GM12878 (cell line): Measurements from ENCODE around the gene BCAN. TPM values are rescaled to one million over a fixed set of nuclear protein-coding genes. Genes with fewer than 3 reads are reported as not detected.

ENCODE experiments used
- CUX1 ChIP-seq: IDR thresholded peaks from 2 replicates; pipeline ENCODE4 v1.6.1; 2012; ENCODE audit warnings: improper control_type of control experiment, low read depth, low read length; ENCODE audit not compliant: insufficient replicate concordance
- PML ChIP-seq: IDR thresholded peaks from 2 replicates; pipeline ENCODE4 v1.6.1; 2012; ENCODE audit warnings: low read length, inconsistent platforms
- POLR2AphosphoS5 ChIP-seq: IDR thresholded peaks from 2 replicates; pipeline ENCODE4 v1.6.1; 2011; ENCODE audit warnings: mild to moderate bottlenecking, low read length, inconsistent platforms
- RB1 ChIP-seq: fragments of 450-650 bp; formaldehyde crosslinking; IDR thresholded peaks from 2 replicates; pipeline ENCODE4 v1.6.1; 2017; ENCODE audit warnings: mild to moderate bottlenecking, borderline replicate concordance
- STAT3 ChIP-seq: IDR thresholded peaks from 2 replicates; pipeline ENCODE4 v1.6.1; 2011; ENCODE audit warnings: low read depth, low read length, improper control_type of control experiment
- TCF7 ChIP-seq: IDR thresholded peaks from 2 replicates; pipeline ENCODE4 v1.6.1; 2014; ENCODE audit warnings: antibody characterized with exemption, borderline replicate concordance
- polyA plus RNA-seq, 11 experiments: library from polyadenylated mRNA; depleted of rRNA in 4 of 11; unstranded in 6 of 11; stranded (reverse) in 5 of 11; fragments of >200 nt; fragmentation: Nextera tagmentation in 4 of 11; fragmentation: Illumina TruSeq in 1 of 11; extraction: Ambion mirVana in 4 of 11; extraction: Trizol in 1 of 11; gene quantifications; 1 replicate in 1 of 11; 2 replicates in 10 of 11; pipeline versions ENCODE4 v1.2.1 to v1.2.3, GENCODE V29; 2011 to 2016; ENCODE audit warnings: inconsistent platforms in 2 of 11, missing spikeins in 2 of 11, low read depth in 1 of 11
- total RNA-seq, 4 experiments: library from RNA; depleted of rRNA in 3 of 4; stranded (reverse); fragments of >200 nt in 3 of 4; fragmentation: Illumina TruSeq in 1 of 4; extraction: Trizol in 1 of 4; gene quantifications; 2 replicates each; pipeline versions ENCODE4 v1.2.1 to v1.2.3, GENCODE V29; 2013 to 2021
- TF ChIP-seq, protein P1 (sequence below), 3 experiments: IDR thresholded peaks in 2 of 3; conservative IDR thresholded peaks in 1 of 3; 2 replicates each; pipeline ENCODE4 v1.5.1; 2011; ENCODE audit warnings: low read depth in 3 of 3, low read length in 3 of 3, mild to moderate bottlenecking in 3 of 3, control low read depth in 2 of 3, moderate library complexity in 2 of 3, inconsistent platforms in 1 of 3, mixed read lengths in 1 of 3; ENCODE audit not compliant: control insufficient read depth in 2 of 3, insufficient read depth in 1 of 3; ENCODE audit errors: extremely low read depth in 1 of 3

BCAN gene
- total and polyA plus RNA-seq, 10 of the 15 experiments (the other 5 are each of a cell fraction or from before 2014, with no cell fraction given), result 0.05 to 1.3 (median 0.18) TPM; not detected in 1

DNA sequence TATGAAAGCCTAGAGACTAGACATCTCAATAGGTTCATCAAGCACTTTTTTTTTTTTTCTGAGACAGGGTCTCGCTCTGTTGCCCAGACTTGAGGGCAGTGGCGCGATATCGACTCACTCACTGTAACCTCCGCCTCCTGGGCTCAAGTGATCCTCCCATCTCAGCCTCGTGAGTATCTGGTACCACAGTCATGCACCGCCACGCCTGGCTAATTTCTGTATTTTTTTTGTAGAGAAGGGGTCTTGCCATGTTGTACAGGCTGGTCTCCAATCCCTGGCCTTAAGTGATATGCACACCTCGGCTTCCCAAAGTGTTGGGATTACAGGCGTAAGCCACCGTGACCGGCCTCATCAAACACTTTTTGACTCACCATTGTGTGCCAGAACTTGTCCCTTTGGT lies 40.0 kb upstream of the BCAN start (continued):
- TF ChIP-seq PML (0 out of 2 replicates have a peak, but pooled peaks have one; percentile 18), POLR2AphosphoS5 (no peak), RB1 (no peak), CUX1 (no peak), STAT3 (no peak), TCF7 (no peak)
- TF ChIP-seq, protein P1, sequence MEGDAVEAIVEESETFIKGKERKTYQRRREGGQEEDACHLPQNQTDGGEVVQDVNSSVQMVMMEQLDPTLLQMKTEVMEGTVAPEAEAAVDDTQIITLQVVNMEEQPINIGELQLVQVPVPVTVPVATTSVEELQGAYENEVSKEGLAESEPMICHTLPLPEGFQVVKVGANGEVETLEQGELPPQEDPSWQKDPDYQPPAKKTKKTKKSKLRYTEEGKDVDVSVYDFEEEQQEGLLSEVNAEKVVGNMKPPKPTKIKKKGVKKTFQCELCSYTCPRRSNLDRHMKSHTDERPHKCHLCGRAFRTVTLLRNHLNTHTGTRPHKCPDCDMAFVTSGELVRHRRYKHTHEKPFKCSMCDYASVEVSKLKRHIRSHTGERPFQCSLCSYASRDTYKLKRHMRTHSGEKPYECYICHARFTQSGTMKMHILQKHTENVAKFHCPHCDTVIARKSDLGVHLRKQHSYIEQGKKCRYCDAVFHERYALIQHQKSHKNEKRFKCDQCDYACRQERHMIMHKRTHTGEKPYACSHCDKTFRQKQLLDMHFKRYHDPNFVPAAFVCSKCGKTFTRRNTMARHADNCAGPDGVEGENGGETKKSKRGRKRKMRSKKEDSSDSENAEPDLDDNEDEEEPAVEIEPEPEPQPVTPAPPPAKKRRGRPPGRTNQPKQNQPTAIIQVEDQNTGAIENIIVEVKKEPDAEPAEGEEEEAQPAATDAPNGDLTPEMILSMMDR (IDR thresholded peaks at IDR 0.05 in 2 of 3, conservative IDR thresholded peaks at IDR 0.05 in 1 of 3; ENCODE audit: control insufficient read depth in 2 of 3, extremely low read depth in 1 of 3, insufficient read depth in 1 of 3, low read depth in 3 of 3, low read length in 3 of 3), result no peak
- TF ChIP-seq, all 136 proteins: peak for 5
